DND-41 (cell line): ENCODE results near the gene NFIA.

Experiments
- ATAC-seq: fragments of 200-7000 bp; cut with Tn5 transposase; 3 replicates; pipeline ENCODE4 v1.9.1; 2021; ENCODE audit warnings: low read depth; ENCODE audit not compliant: insufficient read depth
- DNase-seq: peaks from one replicate; pipeline ENCODE4 v3.0.0-alpha.2; 2020
- H2AFZ ChIP-seq: 2 replicates; pipeline ENCODE4 v1.6.0; 2012; ENCODE audit warnings: low read depth, low read length
- H3K27ac ChIP-seq: 2 replicates; pipeline ENCODE4 v1.5.1; 2012; ENCODE audit warnings: low read length, inconsistent platforms
- H3K27me3 ChIP-seq: fragments of 200-600 bp; sonication (generic); 2 replicates; pipeline ENCODE4 v1.6.0; 2012; ENCODE audit warnings: low read length, mild to moderate bottlenecking, inconsistent platforms; ENCODE audit not compliant: insufficient read depth, poor library complexity
- H3K36me3 ChIP-seq: 2 replicates; pipeline ENCODE4 v1.5.1; 2012; ENCODE audit warnings: low read length, inconsistent platforms; ENCODE audit not compliant: insufficient read depth
- H3K4me1 ChIP-seq: 2 replicates; pipeline ENCODE4 v1.5.1; 2012; ENCODE audit warnings: mild to moderate bottlenecking, low read length; ENCODE audit not compliant: insufficient read depth
- H3K4me2 ChIP-seq: 2 replicates; pipeline ENCODE4 v1.6.0; 2012; ENCODE audit warnings: mild to moderate bottlenecking, moderate library complexity, low read length, inconsistent platforms; ENCODE audit not compliant: insufficient read depth
- H3K4me3 ChIP-seq, 2 experiments: fragments of 200-600 bp in 1 of 2; shearing (Covaris generic) in 1 of 2; 2 replicates each; pipeline ENCODE4 v1.5.1; 2012 to 2016; ENCODE audit warnings: inconsistent platforms in 2 of 2, low read length in 2 of 2, mild to moderate bottlenecking in 2 of 2, low read depth in 1 of 2, moderate library complexity in 1 of 2
- H3K79me2 ChIP-seq: 2 replicates; pipeline ENCODE4 v1.6.0; 2012; ENCODE audit warnings: low read length, inconsistent platforms; ENCODE audit not compliant: insufficient read depth
- H3K9ac ChIP-seq: 2 replicates; pipeline ENCODE4 v1.6.0; 2012; ENCODE audit warnings: low read depth, mild to moderate bottlenecking, inconsistent platforms, low read length, moderate library complexity
- H3K9me3 ChIP-seq: 2 replicates; pipeline ENCODE4 v1.5.1; 2012; ENCODE audit warnings: low read length, moderate library complexity, mild to moderate bottlenecking, inconsistent platforms; ENCODE audit not compliant: insufficient read depth, severe bottlenecking
- H4K20me1 ChIP-seq: 2 replicates; pipeline ENCODE4 v1.6.0; 2012; ENCODE audit warnings: low read length; ENCODE audit not compliant: insufficient read depth
- EZH2 ChIP-seq: IDR thresholded peaks from 3 replicates; pipeline ENCODE4 v1.6.1; 2012; ENCODE audit warnings: borderline replicate concordance, low read depth, mild to moderate bottlenecking, moderate library complexity, low read length, inconsistent platforms; ENCODE audit not compliant: severe bottlenecking
- TF ChIP-seq, protein P1 (sequence below): IDR thresholded peaks from 2 replicates; pipeline ENCODE4 v1.5.1; 2012; ENCODE audit warnings: borderline replicate concordance, low read length, moderate library complexity, mild to moderate bottlenecking; ENCODE audit not compliant: poor library complexity, severe bottlenecking; ENCODE audit errors: extremely low read depth

The NFIA gene

DNA sequence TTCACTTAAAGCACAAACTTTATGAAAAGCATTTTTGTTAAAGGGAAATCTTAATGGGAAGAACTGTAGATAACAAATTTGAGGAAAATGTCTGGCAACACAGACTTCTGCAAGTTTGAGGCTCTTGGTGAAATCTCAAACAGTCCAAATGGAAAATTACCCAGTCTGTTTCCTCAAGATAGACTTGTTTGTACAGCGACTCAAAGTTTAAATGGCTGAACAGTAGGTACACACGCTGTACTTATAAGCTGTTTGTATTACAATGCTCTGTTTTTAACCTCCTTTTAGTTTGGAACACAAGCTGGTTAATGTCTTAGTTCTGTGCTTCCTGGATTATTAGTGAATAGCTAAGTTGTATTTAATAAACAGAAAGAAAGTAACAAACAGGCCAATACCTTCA is 217.1 kb downstream of the NFIA start:
- Histone ChIP-seq H3K27me3 (no peaks in the 10 kb centered on the region), H3K9me3 (no peaks in the 10 kb centered on the region), H4K20me1 (no peaks in the 10 kb centered on the region), H3K4me2 (no peak overlapping the region), H3K9ac (no peak overlapping the region), H3K4me3 (no peak overlapping the region), H2AFZ (no peak overlapping the region), H3K36me3 (no peaks in the 10 kb centered on the region), H3K4me1 (no peaks in the 10 kb centered on the region), H3K79me2 (no peaks in the 10 kb centered on the region), H3K27ac (no peak overlapping the region)
- DNase-seq (no peak), ATAC-seq (no peak)
- no peak for TF ChIP-seq EZH2
- TF ChIP-seq, protein P1, sequence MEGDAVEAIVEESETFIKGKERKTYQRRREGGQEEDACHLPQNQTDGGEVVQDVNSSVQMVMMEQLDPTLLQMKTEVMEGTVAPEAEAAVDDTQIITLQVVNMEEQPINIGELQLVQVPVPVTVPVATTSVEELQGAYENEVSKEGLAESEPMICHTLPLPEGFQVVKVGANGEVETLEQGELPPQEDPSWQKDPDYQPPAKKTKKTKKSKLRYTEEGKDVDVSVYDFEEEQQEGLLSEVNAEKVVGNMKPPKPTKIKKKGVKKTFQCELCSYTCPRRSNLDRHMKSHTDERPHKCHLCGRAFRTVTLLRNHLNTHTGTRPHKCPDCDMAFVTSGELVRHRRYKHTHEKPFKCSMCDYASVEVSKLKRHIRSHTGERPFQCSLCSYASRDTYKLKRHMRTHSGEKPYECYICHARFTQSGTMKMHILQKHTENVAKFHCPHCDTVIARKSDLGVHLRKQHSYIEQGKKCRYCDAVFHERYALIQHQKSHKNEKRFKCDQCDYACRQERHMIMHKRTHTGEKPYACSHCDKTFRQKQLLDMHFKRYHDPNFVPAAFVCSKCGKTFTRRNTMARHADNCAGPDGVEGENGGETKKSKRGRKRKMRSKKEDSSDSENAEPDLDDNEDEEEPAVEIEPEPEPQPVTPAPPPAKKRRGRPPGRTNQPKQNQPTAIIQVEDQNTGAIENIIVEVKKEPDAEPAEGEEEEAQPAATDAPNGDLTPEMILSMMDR = no peak

DNA sequence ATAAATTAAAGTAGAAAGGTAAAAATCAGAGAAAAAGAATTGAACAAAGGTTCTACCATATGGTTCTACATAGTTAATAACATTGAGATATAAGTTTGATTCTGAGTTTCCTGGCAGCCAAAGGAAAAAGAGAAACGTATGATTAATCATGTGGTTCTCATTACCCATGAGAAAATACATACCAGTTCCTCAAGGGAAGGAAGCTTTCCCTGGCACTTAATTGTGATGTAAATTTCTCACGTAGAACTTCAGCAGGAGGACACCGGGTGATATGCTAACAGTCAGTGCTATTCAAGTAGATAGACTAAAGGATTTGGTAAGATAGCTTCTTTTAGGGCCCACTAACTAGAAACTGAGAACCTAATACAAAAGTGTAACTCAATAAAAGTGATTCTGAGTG is 218.5 kb downstream of the NFIA start:
- Histone ChIP-seq H2AFZ (no peak overlapping the region), H3K9ac (no peak overlapping the region), H3K27ac (no peak overlapping the region), H3K4me2 (no peak overlapping the region), H3K79me2 (no peaks in the 10 kb centered on the region), H3K36me3 (no peaks in the 10 kb centered on the region), H3K27me3 (no peaks in the 10 kb centered on the region), H4K20me1 (no peaks in the 10 kb centered on the region), H3K4me3 (no peak overlapping the region), H3K9me3 (no peaks in the 10 kb centered on the region), H3K4me1 (no peaks in the 10 kb centered on the region)
- DNase-seq (no peak), ATAC-seq (no peak)
- no peak for TF ChIP-seq EZH2
- TF ChIP-seq, protein P1 = no peak

DNA sequence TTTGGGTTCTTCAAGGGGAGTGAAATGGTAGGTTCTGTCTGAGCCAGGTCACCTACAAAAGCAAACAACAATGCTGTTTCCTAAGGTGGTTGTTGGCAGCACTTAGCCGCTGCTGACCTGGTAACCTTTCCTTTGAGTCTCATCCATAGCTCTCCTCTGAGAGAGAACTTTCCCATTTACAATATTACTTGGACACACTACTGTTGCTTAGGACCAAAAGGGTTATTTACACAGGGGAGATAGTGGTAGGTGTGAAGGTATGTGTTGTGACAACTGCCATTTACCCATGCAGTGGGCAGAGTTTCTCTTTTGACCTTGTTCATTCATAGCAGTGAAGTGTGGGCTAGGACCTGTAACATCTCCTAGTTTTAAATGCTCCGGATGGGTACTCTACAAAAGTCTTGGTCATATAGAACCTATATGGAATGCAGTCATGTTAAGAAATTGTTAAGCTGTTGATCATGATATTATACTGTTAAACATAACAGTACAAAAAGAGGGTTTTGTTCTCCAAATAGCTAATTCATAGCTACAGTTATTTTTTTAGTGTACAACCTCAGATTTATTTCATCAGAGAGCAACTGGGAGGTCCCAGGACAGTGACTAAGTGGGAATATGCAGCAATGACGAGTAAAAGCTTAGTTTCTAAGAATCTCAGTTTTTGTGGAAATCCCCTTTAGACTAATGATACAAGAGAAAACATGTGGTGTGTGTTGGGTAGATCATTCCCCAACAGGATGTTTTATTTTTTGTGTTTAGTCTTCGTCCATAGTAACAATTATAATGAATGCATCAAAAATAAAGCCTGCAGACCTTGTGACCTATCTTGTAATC is 219.7 kb downstream of the NFIA start:
- no peaks in the 10 kb centered on the region for H3K4me1 ChIP-seq
- no peak overlapping the region for H3K27ac ChIP-seq
- no peak overlapping the region for H3K9ac ChIP-seq
- no peak overlapping the region for H3K4me3 ChIP-seq
- ATAC-seq (no peak), DNase-seq (no peak)
- no peak overlapping the region for H3K4me2 ChIP-seq
- no peaks in the 10 kb centered on the region for H3K27me3 ChIP-seq
- TF ChIP-seq, protein P1 = no peak
- no peak for TF ChIP-seq EZH2
- H3K36me3 ChIP-seq = no peaks in the 10 kb centered on the region
- H3K9me3 ChIP-seq = no peaks in the 10 kb centered on the region
- no peaks in the 10 kb centered on the region for H3K79me2 ChIP-seq
- no peak overlapping the region for H2AFZ ChIP-seq
- H4K20me1 ChIP-seq = no peaks in the 10 kb centered on the region
